NCI-H510A (cell line): Measurements from ENCODE around the gene ATP8A2.
A peak's percentile ranks its signal among the peaks of the same experiment; 100 is the strongest.

Experiments
- DNase-seq: peaks from one replicate; lab custom pipeline; 2025; lab: John Stamatoyannopoulos, UW

Gene ATP8A2

DNA sequence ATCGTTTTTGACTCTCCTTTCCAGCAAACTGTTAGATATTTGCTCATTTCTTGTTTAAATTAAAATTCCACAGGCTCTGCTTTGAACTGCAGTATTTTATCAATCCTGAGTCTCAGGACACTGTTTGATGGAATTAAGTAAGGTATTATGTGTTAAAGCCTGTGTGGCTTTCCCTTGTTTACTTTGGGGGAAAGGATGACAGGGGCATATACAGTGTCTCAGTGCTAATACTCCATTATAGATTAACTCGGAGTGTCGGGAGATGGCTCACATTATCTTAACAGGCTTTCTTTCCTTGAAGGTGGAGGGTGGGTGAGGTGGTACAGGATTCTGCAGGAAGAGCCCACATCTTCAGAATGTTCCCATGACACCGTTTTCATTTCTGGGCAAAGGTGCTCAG lies 595.4 kb downstream of the ATP8A2 start:
- no peak for DNase-seq

DNA sequence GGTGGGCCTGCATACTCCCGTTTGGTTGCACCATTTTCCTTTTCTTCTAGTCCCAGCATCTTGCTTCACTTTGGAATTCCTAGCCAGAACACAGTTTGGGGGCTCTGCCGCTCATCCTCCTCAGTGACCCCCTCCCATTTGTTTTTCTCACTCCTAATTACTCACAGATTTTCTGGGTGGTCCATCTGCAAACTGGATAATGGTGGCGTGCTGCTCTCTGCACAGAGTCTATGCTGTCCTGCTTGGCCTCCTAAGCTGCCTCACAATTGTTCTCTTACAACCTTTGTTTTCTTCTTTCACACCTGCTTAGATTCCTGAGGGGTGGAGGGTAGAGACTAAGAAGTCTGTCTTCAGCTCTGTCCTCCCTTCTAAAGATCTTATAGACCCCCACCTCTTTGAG lies 599.3 kb downstream of the ATP8A2 start:
- DNase-seq: no peak

DNA sequence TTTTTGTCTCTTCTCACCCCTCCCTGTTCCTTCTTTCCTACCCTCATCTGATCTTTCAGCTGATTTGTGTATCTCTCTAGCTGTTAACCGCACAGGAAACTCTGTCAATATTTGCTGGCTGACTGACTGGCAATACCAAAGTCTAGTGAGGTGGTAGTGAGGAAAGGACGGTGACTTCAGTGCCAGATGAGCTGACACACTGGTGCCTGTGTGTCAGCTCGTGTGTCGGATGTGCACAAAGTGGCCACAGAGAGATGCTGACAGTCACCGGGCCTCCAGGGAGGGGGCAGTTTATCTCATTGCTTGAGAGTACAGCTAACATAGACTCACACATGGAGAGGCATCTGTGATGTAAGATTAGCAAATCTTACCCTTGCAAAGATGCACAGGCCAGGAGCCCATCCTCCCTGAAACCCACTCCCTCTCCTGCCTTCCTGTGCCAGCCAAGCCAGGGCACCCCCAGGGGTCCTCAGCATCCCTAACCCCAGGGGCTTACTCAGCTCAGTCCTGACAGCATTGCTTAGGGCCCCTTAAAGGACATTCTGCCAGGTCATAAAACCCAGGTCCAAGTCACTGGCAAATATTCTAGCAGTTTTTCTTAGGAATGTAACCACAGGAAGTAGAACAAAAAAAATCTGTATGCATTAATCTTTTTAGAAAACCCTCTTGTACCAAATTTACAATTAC lies 599.8 kb downstream of the ATP8A2 start:
- peak; percentile 14 for DNase-seq

DNA sequence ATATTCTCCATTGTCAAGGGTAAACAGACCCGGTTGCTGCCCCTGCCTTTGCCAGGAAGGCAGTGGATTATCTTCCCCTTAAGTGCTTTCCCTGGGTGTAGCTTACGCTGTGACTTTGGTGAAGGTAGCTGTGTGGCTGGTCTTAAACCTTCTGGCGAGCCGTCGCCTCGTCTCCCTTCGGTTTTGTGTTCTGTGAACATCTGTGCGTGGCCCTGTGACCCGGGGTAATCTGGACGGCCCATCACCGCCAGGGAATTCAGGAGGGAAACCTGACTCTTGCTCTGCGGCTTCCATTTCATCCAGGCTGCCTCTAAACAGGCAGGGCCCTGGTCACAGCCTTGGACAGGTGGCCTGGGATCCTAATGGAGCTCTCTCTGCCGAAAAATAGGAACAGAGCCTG lies 601.3 kb downstream of the ATP8A2 start:
- peak; percentile 17 for DNase-seq

DNA sequence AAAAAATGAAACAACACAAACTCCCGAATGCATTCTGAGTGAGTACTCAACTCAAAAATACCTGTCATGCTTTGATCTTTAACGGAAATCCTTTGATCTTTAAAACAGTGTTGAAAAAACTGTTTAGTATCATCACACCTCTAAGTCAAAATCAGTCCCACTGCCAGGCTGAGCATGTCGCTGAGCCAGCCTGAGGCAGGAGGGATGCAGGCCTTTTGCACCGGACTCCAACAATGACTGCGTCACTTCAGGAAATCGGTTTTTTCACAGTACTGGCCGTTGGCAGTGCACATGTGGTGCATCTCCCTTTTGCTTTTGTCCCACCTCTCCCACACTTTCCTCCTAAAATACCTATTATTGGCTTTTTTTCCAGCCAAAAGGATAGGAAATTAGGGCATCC lies 601.8 kb downstream of the ATP8A2 start:
- no peak for DNase-seq

DNA sequence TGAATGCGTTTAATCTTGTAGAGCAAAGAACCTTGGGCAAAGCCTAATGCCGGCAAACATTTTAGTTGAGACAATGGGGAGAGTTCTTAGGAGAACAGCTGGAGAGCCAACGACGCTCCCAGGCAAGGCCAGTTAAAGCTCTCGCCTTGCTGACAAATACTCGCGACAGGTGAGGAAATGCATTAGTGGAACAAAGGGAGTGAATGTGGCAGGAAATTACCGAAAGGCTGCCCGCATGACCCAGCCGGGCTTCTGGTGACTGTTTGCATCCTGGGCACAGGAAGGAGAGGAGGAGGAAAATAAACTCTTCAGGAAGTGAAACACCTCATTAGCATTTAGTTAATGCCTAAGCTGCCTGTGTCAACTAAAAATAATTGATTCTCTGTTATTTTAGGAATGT lies 605.4 kb downstream of the ATP8A2 start:
- DNase-seq: peak; percentile 12

DNA sequence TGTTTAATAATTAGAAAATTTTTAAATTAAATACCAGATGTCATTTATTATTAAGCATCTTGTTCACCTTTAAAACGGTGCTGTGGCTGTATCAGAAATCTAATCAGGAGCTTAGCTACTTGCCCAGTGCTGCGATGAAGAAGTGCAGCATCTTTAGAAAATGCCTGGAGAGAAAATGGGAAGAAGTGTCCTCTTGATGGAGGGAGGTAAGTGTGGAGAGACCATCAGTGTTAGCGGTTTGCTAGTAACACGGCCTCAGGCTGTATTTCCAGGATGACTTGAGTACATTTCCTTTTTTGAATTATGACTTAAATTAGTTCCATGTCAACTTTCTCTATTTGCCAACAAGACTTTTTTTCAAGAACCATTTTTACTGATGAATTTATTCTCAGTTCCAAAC lies 605.9 kb downstream of the ATP8A2 start:
- no peak for DNase-seq

DNA sequence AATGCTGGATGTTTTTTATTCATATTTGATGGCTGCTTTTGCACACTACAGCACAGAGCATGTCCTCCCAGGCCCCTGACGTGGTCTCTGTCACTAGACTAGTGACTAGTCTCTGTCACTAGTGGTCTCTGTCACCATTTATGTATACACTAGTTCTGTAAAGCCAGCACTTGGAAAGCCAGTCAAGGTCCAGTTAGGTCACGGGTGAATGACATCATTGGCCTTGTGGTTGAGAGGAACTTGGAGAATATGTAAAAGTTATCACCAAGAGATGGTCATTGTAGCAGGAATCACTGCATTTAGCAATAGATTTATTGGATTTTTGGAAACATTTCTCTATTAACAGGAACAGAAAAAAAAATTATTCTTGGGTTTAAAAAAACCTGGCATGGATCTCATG lies 607.2 kb downstream of the ATP8A2 start:
- no peak for DNase-seq

DNA sequence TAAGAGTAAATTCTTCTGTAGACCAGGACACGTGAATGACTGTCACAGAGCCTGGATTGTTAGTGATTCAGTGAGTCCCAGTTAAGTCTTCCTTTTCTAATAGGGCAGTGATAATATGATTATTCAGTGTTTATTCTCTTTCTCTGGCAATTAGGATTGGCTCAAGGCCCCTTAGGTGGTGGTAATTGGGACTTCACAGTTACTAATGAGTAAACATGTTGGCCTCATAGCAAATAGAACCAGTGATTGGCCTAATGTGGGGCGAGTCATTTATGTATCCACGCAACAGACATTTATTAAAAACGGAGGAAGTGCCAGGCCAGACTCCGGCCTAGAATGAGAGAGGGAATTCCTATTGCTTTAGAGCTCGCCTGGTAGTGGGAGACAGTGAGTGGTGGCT lies 607.6 kb downstream of the ATP8A2 start:
- no peak for DNase-seq

DNA sequence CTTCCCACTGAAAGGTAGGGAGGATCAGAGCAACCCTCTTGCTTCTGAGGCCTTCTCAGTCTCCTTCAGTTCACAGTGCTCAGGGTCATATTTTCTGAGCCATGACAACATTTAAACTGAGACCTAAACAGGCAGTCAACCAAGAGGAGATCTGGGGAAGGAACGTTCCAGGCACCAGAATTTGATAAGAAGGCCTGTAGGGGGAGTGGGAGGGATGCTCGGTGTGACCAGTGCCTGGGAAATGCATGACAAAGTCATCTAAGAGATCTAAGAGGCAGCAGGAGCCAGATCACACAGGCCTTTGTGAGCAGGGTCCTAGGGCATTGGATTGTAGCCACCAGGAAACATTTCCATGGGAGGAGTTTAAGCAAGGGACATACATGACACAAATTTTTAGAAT lies 608.5 kb downstream of the ATP8A2 start:
- no peak for DNase-seq

DNA sequence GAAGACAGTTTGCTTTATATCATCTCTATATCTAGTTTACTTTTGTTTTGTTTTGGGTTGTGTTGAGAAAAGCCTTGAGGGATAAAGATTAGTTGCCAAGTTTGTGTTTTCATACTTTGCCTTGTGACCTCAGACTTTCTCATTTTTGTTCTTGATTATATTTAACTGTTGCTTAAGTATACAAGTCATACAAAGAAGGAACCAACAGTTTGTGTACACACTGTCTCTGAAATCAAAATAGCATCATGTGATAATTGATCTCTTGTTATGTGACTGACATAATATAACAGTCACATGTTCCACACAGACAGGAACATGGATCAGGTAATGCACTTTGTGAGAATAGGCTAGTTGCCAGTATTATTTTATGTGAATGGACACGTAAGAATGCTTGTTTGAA lies 609.3 kb downstream of the ATP8A2 start:
- DNase-seq: no peak

DNA sequence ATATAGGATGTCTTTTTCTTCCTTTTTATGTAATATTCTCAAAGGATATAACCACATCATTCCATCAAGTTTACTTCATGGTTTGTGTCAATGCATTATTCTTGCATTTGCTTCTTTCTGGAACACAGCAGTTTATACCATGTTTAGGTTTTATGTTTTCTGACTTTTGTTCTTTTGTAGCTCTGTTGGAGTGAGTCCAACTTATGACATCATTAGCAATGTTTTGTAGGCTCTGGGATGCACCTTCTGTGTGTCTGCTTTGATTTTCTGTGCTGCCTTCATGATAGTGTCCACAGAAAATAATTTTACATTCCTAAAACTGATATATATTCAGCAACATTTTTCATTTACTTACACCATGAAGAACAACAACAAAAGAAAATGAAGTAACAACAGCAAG lies 611.1 kb downstream of the ATP8A2 start:
- no peak for DNase-seq

DNA sequence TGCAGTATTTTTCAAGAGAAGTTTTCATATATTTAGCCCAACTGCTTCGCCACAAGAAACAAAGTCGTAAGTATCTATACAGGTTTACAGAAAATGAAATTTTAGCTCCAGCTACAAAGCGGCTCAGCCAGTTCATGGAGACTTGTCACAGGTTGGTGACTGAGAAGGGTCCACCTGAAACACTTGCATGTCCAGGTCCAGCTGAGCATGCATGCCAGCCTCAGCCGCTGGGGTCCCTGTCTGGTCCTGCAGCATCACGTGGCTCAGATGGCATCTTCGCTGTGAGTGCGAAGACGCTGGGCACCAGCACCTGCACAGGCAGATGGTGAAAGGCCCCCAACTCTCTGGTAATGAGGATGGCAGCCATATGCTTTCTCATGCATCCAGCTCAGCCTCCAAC lies 616.2 kb downstream of the ATP8A2 start:
- DNase-seq: no peak

DNA sequence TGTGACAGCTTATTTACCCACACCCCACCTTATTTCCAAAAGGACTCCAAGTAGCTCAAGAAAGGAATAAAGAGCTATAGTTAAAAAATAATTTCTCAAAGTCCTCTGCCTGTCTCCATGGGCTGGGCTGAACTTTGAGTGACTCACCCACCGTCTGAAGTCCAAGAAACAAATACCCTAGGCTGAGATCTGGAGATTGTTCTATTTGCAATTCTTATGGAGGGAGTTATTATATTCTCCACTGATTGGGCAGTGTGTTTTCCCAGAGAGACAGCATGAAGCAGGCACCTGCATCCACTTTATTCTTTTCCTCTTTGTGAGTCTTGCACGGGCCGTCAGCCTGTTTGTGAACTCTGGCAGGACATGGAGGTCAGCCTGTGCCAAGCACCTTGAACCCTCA lies 616.9 kb downstream of the ATP8A2 start:
- no peak for DNase-seq

DNA sequence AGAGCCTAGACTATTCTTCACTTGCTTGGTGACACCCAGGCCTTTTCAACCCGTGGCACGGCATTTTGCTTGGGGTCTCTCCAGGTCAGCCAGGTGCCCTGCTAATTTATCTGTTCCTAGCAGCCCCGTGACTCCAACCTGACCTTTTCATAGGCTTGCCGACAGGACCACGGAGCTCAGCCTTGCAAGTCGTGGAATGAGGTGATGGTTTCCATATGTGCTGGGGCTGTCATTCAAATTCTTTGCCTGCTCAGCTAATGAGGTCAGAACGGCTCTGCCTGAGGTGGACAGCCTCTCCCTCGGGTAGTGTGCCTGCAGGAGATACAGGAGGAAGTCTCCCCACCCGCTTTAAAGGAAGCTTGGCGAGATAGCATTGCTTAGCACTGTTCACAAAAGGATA lies 619.0 kb downstream of the ATP8A2 start:
- no peak for DNase-seq

DNA sequence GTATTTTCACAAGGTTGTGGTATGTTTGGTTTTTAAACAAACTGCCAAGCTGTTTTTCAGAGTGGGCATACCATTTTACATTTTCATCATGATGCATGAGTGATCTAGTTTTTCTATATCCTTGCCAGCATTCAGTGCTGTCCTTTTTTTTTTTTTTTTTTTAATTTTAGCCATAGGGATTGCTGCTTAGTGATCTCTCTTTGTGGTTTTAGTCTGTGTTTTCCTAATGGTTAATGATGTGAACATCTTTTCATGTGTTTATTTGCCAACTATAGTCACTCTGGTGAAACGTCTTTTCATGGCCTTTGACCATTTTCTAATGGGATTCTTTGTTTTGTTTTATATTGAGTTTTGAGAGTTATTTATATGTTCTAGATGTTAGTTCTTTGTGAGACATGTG lies 620.3 kb downstream of the ATP8A2 start:
- DNase-seq: no peak

DNA sequence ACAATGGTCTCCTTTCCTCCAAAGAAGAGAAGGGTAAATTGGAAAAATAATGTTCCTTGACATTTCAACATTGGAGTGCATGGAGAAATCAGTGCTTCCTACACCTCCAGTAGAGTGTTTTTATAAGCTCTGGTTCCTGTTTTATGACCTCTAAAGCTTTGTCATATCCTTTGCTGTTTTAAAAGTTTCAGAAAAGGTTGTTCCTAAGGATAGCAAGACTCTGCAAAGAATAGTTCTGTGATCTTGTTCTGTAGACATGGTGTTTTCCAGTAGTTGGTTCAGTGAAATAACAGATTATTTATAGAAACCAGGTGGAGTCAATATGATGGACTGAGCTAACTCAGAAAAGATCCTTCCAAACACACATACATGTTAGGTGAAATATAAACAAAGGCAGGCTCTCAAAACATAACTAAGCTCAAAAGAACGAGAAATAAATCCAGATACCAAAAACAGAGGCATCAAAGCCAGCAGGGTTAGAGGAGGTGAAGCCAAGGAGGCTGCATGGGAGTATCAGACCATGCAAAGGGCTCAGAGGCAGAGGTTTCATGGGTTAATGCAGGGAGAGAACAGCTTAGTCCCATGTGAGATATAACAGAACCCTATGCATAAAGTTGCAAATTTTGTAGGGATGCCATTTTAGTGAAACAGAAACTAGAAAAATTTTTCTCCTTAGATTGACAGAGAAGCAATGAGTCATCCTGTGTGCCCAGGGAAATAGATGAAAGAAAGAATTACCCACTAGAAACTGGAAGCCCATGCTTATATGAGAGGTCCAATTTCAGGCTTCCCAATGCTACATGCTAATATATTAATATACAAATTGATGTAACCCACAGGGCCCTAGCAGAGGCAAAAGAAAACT lies 635.7 kb downstream of the ATP8A2 start:
- DNase-seq: no peak

DNA sequence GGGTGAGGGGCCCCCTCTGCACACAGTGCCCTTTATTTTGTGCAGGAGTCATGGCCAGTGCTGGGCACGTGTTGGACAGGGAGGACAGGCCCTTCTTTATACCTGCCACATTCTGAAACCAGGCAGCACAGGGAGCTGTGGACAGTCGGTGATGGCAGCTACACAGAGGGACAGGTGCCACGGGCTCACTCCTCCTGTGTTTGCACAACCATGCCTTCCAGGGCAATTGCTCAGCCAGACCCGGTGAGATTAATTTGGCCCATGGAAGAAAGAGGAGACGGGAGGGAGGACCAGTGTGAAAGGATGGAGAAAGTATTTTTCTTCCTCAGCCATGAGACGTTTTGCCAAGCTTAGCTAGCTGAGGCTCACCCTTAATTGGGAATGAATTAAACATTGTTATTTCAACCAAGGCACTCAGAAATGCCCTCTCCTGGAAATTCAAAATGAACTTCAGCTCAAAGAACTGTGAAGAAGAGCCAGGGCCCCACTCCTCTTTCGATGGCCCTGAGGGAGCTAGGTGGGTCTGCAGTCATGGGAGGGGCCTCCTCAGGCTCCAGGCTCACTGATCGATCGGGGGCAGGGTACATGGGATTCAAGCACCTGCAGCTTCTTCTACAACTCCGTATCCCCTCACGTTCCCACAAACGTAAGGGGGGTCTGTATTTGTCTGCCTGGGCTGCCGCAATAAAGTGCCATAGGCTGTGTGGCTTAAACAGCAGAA lies 638.9 kb downstream of the ATP8A2 start:
- DNase-seq: no peak

DNA sequence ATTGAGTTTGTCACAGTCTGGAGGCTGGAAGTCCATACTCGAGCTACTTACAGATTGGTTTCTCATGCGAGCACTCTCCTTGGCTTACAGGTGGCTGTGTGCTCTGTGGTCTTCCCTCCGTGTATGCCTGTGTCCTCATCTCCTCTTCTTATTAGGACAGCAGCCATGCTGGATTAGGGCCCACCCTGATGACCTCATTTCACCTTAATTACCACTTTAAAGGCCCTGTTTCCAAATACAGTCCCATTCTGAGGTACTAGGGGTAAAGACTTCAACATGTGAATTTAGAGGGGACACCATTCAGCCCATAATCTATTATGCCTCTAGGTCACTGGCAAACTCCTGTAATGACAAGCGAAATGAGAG lies 639.4 kb downstream of the ATP8A2 start:
- DNase-seq: no peak

DNA sequence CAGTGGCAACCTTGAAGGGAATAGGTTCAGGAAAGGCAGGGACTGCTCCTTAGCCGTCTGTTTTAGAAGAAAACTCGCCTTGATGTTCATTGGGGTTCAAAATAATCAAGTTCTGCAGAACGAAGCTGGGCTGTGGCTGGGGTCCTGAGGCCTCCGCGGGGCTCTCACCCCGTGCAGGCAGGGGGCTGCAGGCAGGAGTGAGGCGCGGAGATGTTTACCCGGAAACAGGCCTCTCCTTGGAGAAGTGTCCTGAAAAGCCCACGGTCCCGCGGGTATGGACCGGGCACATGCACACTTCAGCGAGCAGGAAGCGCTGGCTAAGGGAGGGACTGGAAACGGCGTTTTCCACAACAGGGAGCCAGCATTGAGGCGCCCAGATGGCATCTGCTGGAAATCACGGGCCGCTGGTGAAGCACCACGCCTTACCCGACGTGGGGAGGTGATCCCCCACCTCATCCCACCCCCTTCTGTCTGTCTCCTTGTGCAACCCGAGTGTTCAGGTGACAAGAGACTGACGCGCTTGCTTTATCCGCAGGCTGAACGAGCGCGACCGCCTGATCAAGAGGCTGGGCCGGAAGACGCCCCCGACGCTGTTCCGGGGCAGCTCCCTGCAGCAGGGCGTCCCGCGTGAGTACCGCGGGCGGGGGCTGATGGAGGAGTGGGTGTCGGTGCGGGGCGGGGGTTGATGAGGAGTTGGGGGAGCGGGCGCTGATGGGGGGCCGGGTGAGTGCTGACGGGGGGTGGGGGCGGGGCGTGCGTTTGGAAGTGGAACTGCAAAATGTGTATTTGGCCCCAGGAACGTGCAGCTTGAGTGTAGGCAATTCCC lies 640.4 kb downstream of the ATP8A2 start:
- DNase-seq: no peak

DNA sequence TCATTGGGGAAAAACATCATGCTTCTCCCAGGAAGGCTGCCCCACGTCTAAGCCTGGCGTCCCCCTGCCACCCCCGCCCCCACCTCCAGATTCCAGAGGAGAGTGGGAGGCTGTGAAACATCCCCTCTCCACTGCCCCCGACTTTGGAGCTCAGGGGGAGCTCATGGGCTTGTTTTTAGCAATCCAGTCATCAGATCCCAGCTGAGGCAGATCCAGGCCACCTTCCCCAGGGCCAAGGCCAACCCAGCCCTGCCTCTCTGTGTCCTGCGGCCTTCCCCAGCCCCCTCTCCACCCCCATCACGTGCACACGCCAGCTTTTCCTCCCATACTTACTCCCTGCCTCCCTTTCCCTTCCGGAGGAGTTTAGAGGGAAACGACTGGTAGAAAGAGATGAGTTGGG lies 641.2 kb downstream of the ATP8A2 start:
- DNase-seq: no peak
